ENCODE results near the gene CTDP1.

GRCh38 chr18:79705272-79705671 is 25.7 kb downstream of the CTDP1 start:
- TF ChIP-seq CTCF (conservative IDR thresholded peaks at IDR 0.05; ENCODE audit: low read length) (no peak), EZH2phosphoT487 (IDR thresholded peaks at IDR 0.05; ENCODE audit: borderline replicate concordance, low read depth, low read length) (no peak)
